HUES6 (cell line): ENCODE measurements around the gene DNASE1L1.

ENCODE experiments used
- H3K27ac ChIP-seq: 2 replicates; pipeline ENCODE4 v1.7.0; 2013; ENCODE audit warnings: low read depth, mild to moderate bottlenecking, low read length, inconsistent platforms
- H3K27me3 ChIP-seq: 2 replicates; pipeline ENCODE4 v1.6.1; 2013; ENCODE audit warnings: low read length; ENCODE audit not compliant: control insufficient read depth, insufficient read depth
- H3K36me3 ChIP-seq: 2 replicates; pipeline ENCODE4 v1.6.1; 2013; ENCODE audit warnings: low read length; ENCODE audit not compliant: control insufficient read depth, insufficient read depth
- H3K4me1 ChIP-seq: 2 replicates; pipeline ENCODE4 v1.6.1; 2013; ENCODE audit warnings: low read length; ENCODE audit not compliant: control insufficient read depth, insufficient read depth
- H3K4me3 ChIP-seq: 2 replicates; pipeline ENCODE4 v1.5.1; 2013; ENCODE audit warnings: low read depth, low read length
- H3K9ac ChIP-seq: one replicate; pipeline ENCODE4 v1.6.1; 2013; ENCODE audit warnings: mild to moderate bottlenecking, low read length
- H3K9me3 ChIP-seq: 2 replicates; pipeline ENCODE4 v1.6.1; 2013; ENCODE audit warnings: low read depth, low read length; ENCODE audit not compliant: control insufficient read depth, insufficient read depth

The DNASE1L1 gene, protein sequence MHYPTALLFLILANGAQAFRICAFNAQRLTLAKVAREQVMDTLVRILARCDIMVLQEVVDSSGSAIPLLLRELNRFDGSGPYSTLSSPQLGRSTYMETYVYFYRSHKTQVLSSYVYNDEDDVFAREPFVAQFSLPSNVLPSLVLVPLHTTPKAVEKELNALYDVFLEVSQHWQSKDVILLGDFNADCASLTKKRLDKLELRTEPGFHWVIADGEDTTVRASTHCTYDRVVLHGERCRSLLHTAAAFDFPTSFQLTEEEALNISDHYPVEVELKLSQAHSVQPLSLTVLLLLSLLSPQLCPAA

GRCh38 chrX:154409222-154409871 is at the start of gene DNASE1L1:
DNASE1L1 (minus strand) TSS chrX:154409254; CDS start chrX:154405568, 3,686 bp downstream.
- Histone ChIP-seq H3K4me3 (peak within 1 kb of the TSS; percentile 61), H3K27me3 (no peaks in the 10 kb centered on the region), H3K9ac (peak within 1 kb of the TSS; percentile 73), H3K36me3 (peaks cover 12% of the 10 kb centered on the region; the same call in 1 of the 2 replicates), H3K27ac (peak within 1 kb of the TSS; percentile 18; the same call in 1 of the 2 replicates), H3K4me1 (peaks cover 13% of the 10 kb centered on the region), H3K9me3 (peaks cover 12% of the 10 kb centered on the region; the same call in 1 of the 2 replicates)

DNA sequence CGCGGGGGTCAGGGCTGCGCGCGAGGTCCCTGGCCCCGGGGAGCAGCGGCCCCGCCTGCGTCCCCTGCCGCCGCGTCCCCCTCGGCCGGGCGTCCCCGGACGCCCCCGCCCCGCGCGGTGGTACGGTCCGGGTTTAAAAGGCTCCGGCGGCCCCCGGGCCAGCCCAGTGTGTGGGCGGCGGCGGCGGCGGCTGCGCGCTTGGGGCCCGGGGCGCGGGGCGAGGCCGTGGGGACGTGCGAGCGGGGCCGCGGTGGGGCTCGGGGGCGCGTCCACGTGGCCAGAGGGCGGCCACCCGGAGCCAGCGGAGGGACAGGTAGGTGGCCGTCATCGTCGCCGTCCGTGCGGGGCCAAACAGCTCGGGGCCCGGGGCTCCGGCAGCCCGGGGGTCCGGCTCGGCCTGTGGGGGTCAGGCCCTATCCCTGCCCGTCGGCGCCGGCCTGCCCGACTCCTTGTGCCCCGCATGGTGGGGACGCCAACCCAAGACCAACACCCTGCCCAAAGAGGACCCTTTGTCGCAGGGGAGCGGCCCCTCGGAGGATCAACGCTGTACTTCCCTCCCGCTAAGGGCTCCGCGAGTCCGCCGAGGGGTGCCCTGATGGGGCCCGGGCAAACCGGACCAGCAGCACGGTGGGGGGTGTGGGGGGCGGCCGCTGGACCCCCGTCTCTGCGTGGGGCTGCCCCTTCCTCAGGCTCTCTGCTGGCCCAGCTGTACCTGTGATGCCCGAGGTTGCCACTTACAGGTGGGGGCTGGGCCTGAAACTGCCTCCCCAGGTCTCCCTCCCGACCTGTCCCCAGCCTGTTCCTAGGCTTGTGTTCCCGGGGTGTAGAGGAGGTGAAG is 49.3 kb upstream of the DNASE1L1 start, which contains the start of gene PLXNA3:
Gene PLXNA3, plus strand, starts transcription at position 166 of the 838 bp plus-strand sequence. CDS start 1,903 bp downstream, outside the sequence.
- peaks cover 24% of the 10 kb centered on the region; the same call in 1 of the 2 replicates for H3K9me3 ChIP-seq
- no peak within 1 kb of the TSS for H3K27ac ChIP-seq
- H3K27me3 ChIP-seq: no peaks in the 10 kb centered on the region
- H3K4me1 ChIP-seq: peaks cover 3% of the 10 kb centered on the region; the same call in 1 of the 2 replicates
- H3K36me3 ChIP-seq: peaks cover 23% of the 10 kb centered on the region
- peak within 1 kb of the TSS; percentile 75 for H3K4me3 ChIP-seq
- peak within 1 kb of the TSS; percentile 75 for H3K9ac ChIP-seq

DNA sequence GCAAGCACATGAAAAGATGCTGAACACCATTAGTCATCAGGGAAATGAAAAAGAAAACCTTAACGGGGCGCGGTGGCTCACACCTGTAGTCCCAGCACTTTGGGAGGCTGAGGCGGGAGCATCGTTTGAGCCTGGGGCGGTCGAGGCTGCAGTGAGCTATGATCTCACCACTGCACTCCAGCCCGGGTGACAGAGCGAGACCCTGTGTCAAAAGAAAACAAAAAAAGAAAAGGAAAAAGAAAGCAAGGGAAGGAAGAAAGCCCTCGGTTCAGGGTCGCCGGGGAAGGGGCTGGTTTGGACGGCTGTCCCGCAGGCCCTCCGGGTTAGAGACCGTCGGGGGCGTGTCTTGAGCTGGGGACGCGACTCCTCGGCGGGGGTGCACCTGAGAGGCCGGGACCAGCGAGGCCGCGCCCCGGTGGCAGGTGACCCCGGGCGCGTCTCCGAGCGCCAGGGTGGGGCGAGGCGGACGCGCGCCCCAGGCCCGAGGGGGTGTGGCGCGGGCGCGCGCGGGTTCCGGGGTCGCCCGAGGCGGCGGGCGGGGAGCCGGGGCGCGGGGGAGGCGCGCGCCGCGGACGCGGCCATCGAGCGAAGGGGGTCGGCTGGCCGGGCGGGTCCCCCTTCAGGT is 48.5 kb upstream of the DNASE1L1 start:
- Histone ChIP-seq H3K27ac (no peak overlapping the region), H3K9ac (peak overlapping the region; percentile 75)

DNA sequence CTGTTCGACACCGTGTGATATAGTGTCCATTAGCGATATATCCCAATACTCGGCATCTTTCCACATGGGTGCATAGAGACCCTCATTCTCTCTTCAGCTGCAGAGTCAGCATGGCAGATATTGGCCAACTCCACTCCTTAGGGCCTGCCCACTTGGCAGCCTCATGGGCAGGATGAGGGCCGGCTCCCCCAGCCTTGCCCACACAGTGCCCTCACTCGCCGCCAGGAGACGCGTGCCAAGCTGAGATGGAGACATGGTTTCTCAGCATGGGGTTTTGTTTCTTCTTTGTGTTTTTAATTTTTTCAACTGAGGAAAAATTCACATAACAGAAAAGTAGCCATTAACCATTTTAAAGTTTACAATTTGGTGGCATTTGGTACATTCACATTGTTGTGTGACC is 43.8 kb upstream of the DNASE1L1 start:
- Histone ChIP-seq H3K9ac (no peak overlapping the region), H3K4me1 (no peaks in the 10 kb centered on the region), H3K36me3 (peaks cover 35% of the 10 kb centered on the region), H3K4me3 (no peak overlapping the region), H3K9me3 (peaks cover 14% of the 10 kb centered on the region; the same call in 1 of the 2 replicates), H3K27ac (no peak overlapping the region), H3K27me3 (no peaks in the 10 kb centered on the region)

More for the DNA sequence above, 48.5 kb upstream of the DNASE1L1 start:
- peaks cover 18% of the 10 kb centered on the region for H3K36me3 ChIP-seq
- H3K9me3 ChIP-seq: peaks cover 24% of the 10 kb centered on the region; the same call in 1 of the 2 replicates
- peaks cover 3% of the 10 kb centered on the region; the same call in 1 of the 2 replicates for H3K4me1 ChIP-seq
- H3K4me3 ChIP-seq: peak overlapping the region; percentile 51
- H3K27me3 ChIP-seq: no peaks in the 10 kb centered on the region

GRCh38 chrX:154450312-154450711 is 41.3 kb upstream of the DNASE1L1 start:
- Histone ChIP-seq H3K27me3 (no peaks in the 10 kb centered on the region), H3K4me1 (no peaks in the 10 kb centered on the region), H3K9ac (no peak overlapping the region), H3K9me3 (peaks cover 24% of the 10 kb centered on the region; the same call in 1 of the 2 replicates), H3K4me3 (no peak overlapping the region), H3K27ac (no peak overlapping the region), H3K36me3 (peaks cover 55% of the 10 kb centered on the region)

DNA sequence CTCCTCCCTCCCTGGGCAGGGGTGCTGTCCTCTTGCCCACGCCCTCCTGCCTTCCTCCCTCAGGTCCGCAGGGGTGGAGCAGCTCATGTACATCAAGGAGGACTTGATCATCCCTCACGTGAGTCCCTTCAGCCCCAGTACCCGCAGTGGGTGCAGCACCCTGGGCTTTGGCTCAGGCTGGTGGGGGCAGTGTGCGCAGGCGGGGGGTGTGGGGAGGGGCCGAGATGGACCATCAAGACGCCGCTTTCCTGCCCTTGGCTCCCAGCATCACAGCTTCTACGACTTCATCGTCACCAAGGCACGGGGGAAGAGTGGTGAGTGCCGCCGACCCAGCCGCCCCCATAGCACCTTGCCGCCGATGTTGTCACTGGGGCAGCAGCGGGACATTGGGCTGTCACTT is 40.6 kb upstream of the DNASE1L1 start:
- Histone ChIP-seq H3K27ac (no peak overlapping the region), H3K4me1 (0 out of 2 replicates have a peak, but pooled peaks cover 2% of the 10 kb centered on the region), H3K4me3 (no peak overlapping the region), H3K27me3 (no peaks in the 10 kb centered on the region), H3K9ac (no peak overlapping the region), H3K36me3 (peaks cover 55% of the 10 kb centered on the region), H3K9me3 (peaks cover 29% of the 10 kb centered on the region; the same call in 1 of the 2 replicates)

DNA sequence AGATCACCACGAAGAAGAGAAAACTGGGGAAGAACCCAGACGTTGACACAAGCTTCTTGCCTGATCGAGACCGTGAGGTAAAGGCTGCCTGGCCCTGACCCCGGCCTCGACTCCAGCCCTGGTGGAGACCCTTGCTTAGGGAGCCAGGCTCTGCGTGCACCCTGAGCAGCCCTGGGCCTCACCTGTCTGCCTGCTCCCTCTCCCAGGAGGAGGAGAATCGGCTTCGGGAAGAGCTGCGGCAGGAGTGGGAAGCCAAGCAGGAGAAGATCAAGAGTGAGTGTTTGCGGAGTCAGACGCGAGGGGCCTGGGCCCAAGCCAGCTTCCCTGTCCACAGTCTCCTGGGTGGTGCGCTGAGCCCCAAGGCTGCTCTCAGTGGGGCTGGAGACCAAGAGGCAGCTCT is 39.4 kb upstream of the DNASE1L1 start:
- Histone ChIP-seq H3K27ac (no peak overlapping the region), H3K4me3 (no peak overlapping the region), H3K36me3 (peaks cover 55% of the 10 kb centered on the region), H3K4me1 (0 out of 2 replicates have a peak, but pooled peaks cover 4% of the 10 kb centered on the region), H3K9me3 (peaks cover 30% of the 10 kb centered on the region; the same call in 1 of the 2 replicates), H3K9ac (no peak overlapping the region), H3K27me3 (no peaks in the 10 kb centered on the region)

GRCh38 chrX:154446430-154446829 is 37.4 kb upstream of the DNASE1L1 start:
- peaks cover 65% of the 10 kb centered on the region for H3K36me3 ChIP-seq
- H3K4me3 ChIP-seq: no peak overlapping the region
- no peaks in the 10 kb centered on the region for H3K27me3 ChIP-seq
- H3K9me3 ChIP-seq: peaks cover 31% of the 10 kb centered on the region; the same call in 1 of the 2 replicates
- peaks cover 8% of the 10 kb centered on the region; the same call in 1 of the 2 replicates for H3K4me1 ChIP-seq
- H3K27ac ChIP-seq: no peak overlapping the region
- H3K9ac ChIP-seq: no peak overlapping the region

- H3K4me1 ChIP-seq: peaks cover 8% of the 10 kb centered on the region; the same call in 1 of the 2 replicates
- H3K9me3 ChIP-seq: peaks cover 32% of the 10 kb centered on the region; the same call in 1 of the 2 replicates
- no peaks in the 10 kb centered on the region for H3K27me3 ChIP-seq
- no peak overlapping the region for H3K27ac ChIP-seq
- H3K9ac ChIP-seq: no peak overlapping the region
- no peak overlapping the region for H3K4me3 ChIP-seq
- peaks cover 66% of the 10 kb centered on the region for H3K36me3 ChIP-seq
Measured at GRCh38 chrX:154445776-154446175, 36.7 kb upstream of the DNASE1L1 start.

- Histone ChIP-seq H3K27me3 (no peaks in the 10 kb centered on the region), H3K9ac (peak overlapping the region; percentile 66), H3K9me3 (peaks cover 35% of the 10 kb centered on the region; the same call in 1 of the 2 replicates), H3K27ac (no peak overlapping the region; the same call in 1 of the 2 replicates), H3K36me3 (peaks cover 67% of the 10 kb centered on the region), H3K4me1 (peaks cover 8% of the 10 kb centered on the region; the same call in 1 of the 2 replicates), H3K4me3 (peak overlapping the region; percentile 72)
Measured at GRCh38 chrX:154444755-154445246, 35.7 kb upstream of the DNASE1L1 start.
